HG03280 (cell line): Measurements from ENCODE around the gene KLF9.
"Not testable (repeated sequence)": the region's sequence is repeated elsewhere in the genome, so short reads cannot be mapped to it uniquely, and the experiment has no call there.

Experiments used
- ATAC-seq: cut with Tn5 transposase; IDR thresholded peaks from one replicate; pipeline ENCODE4 v1.9.1; 2021; ENCODE audit warnings: mild to moderate bottlenecking, moderate library complexity; ENCODE audit not compliant: unreplicated experiment

The KLF9 gene

DNA sequence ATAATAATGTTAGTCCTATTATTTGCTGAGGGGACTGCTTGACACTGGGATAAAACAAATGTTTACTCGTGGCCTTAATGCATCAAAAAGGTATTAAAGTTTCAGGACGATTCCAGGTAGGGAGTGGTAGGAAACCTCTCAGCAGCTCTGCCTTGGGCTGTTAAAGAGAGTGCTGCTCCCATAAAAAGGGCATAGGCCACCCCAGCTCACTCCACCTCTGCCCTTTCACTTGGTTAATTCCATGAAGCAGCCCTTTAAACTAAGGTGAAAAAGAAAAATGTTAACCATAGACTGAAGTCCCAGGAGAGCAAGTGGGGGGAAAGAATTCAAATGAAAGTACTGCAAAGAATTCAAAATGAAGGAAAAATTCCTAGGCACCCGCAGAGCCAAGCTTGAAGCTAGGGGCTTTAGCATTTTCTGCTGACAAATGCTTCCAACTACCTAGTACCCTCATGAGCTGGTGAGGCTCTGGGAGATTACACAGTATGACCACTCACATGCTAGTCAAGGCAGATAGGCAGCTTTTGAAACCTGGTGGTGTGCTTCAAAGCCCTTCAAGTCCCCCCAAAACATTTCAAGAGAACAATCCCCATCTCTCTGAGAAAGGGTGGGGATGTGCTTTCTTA, 8.5 kb downstream of the KLF9 start:
- no peak for ATAC-seq

DNA sequence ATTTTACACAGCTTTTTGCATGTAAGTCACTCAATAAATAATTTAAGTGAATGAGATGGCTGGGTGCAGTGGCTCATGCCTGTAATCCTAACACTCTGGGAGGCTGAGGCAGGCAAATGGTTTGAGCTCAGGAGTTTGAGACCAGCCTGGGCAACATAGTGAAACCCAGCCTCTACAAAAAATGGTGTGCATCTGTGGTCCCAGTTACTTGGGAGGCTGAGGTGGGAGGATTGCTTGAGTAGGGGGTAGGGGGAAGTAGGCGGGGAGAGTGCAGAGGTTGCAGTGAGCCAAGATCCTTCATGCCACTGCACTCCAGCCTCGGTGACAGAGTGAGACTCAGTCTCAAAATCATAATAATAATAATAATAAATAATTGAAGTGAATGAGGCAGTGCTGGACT, 10.2 kb downstream of the KLF9 start:
- no peak for ATAC-seq

DNA sequence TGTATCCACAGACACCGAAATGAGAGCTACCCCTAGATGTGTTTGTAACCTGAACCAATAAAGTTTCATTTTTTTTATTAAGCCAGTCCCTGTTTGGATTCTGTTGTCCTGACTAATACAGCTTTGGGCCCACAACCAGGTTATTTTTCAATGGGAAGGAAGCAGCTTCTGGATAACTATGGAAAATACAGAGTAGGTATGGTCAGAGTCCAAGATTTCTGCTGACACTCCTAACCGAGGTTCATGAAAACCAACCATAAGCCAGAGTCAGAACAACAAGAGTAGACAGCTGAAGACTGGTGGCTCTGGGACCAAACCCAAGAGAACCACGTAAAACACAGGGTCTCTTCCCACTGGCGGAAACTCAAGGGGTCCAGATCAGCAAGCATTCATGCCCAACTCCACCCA, 10.8 kb downstream of the KLF9 start:
- ATAC-seq: no peak

DNA sequence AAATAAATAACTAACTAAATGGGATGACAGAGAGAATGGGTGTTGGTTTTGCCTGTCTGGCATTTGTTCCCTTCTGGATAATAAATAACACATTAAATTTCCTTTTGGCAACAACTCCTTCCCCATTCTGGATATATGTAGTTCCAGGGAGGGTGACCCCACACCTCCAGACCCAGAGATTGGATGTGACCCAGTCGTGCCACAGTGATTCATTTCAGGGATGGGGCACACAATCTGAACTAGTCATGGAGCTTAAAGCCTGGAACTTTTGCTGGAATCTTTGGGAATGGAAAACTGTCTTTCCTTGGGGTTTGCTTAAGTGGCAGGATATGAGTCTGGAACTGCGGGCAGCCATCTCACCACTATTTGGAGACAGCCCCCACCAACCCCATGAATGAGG, 11.3 kb downstream of the KLF9 start:
- ATAC-seq: no peak

DNA sequence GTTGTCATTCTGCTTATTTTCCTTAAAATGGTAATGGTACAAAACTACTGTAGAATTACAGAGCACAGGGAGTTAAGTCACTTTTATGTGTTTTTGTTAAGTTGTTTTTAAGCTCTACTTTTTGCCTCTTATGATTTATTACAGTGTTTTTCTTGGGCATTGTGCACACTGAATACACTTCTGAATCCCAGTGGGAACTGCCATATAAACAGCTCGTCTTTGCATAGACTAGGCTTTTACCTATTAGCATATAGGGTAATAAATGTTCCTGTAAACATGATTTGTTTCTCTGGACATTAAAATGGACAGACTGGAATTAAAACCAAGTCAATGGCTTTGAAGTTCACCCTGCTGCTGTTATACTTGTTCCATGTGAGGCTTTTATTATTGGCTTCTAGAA, 12.2 kb downstream of the KLF9 start:
- no peak for ATAC-seq

DNA sequence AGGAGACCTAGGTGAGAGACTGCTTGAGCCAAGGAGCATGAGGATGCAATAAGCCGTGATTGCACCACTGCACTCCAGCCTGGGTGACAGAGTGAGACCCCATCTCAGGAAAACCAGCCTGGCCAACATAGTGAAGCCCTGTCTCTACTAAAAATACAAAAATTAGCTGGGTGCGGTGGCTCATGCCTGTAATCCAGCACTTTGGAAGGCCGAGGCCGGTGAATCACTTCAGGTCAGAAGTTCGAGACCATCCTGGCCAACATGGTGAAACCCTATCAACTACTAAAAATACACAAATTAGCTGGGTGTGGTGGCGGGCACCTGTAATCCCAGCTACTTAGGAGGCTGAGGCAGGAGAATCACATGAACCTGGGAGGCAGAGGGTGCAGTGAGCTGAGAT, 13.2 kb downstream of the KLF9 start:
- not testable (repeated sequence) for ATAC-seq

DNA sequence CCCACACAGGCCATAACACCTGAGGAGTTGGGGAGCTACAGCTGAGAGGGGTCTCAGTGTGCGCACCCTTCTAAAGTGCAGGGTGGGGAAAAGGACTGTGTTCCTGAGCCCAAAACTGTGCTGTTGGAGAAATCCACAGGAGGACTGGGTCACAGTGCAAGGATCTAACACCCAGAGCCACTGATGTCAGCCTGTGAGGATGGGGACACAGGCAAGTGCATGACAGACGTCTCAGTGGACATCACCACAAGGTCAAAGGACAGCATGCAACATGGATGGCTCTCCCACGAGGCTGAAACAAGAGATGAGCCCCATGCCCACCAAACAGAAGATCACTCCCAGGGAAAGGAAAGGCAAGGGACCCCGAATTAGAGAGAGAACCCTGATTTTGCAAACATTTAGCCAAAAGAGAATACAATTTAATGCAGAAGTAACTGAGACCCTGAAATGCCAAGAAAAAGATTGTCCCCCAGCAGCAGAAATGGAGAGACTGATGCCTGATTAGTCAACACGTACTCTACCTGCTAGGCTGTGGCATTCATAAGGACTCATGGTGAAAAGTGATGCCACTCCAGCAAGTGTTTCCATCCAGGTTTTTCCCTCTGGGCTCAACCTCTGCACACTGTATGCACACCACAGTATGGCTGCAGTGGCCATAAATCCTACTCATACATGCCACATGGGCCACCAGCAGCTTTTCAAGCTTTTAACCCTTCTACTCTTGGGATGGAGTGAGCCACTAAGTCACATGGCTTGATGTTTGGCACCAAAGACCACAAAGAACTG, 14.2 kb downstream of the KLF9 start:
- no peak for ATAC-seq

DNA sequence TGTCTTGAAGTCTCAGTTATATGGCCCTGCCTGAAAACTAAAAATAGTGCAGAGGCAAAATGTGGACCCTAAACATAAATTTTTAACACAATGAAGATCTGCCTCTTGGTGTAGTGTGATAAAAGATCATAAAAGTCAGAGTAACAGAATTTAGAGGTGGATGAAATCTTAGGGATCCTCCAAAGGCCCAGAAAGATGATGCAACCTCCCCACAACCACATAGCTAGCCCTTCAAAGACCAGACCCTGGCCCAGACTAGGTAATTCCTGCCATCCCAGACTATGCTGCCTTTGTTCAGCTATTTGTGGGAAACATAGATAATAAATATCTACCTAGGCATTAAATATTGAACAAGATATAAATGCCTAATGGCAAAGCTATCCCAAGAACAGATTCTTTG, 15.3 kb downstream of the KLF9 start:
- ATAC-seq: no peak

DNA sequence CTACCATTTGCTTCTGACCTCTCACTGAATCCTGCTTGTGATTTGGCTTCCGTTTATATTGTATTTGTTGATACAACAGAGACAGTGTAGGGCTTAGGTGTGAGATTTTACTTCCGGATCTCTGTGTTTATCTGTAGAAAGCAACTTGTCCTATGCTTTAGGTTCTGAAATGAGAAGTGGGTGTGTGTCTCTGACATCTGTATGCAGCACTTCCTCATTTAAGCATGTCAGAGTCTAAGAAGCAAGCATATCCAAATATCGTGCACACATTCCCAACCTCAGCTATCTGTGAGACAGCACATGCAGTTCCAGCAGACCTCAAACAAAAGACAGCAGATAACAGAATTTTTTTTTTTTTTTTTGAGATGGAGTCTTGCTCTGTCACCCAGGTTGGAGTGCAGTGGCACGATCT, 16.3 kb downstream of the KLF9 start:
- ATAC-seq: peak; percentile 97

DNA sequence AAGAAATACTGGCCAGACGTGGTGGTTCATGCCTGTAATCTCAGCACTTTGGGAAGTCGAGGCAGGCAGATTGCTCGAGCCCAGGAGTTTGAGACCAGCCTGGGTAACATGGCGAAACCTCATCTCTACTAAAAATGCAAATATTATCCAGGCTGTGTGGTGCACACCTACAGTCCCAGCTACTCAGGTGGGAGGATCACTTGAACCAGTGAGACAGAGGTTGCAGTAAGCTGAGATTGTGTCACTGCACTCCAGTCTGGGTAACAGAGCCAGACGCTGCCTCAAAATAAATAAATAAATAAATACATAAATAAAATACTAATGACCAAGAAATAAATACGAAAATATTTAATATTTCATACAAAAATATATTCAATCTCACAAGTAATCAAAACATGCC, 18.8 kb downstream of the KLF9 start:
- ATAC-seq: no peak

DNA sequence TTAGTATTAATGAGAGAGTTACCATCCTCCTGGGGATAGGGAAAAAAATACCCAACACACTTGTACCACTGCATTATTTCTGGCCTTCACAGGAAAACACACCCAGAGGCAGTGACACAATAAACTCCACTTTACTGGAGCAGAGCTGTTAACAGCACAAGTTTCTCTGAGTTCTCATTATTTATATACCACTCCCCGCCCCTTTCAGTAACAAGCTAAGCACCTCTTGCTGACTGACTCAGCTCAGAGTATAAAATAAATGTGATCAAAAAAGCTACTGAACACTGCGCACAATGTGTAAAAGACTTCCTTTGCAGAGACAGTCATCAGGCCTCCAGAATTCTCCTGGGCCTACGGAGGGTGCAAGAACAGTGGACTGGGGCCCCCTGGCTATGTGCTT, 21.6 kb downstream of the KLF9 start:
- ATAC-seq: no peak

DNA sequence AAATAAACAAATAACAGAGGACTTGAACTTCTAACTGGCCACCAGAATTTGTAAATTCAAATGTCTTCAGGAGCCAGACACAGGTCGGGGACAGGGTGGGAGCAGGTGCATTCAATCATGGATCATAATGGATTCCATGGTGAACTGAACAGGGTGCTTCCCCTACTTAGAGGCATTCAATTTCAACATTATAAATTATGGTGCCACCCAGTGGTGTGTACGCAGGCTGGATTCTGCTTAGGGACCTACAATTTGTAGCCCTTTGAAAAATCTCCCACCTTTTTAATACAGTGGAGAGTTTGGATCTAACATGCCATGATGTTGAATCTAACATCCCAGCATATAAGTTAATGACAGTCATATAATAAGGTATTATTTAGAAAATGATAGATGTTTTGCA, 22.3 kb downstream of the KLF9 start:
- no peak for ATAC-seq

DNA sequence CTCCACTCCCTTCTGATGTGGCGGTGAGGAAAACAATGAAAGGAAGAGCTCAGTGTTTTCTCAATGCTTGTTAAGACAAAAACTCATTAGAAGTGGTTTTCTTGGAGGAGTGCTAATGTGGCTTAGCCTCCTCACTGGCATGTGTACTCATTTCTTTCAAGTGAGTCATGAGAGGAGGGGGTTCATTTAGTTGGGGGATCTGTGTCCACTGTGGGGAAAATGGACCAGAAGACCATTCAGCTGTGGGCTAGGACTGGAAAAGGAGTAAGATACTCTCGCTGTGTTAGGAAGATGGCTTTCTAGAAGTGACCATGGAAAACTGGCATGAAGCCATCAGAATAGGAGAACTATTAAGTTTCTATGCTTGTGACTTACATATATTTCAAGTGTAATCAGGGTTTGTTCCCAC, 23.5 kb downstream of the KLF9 start:
- no peak for ATAC-seq

DNA sequence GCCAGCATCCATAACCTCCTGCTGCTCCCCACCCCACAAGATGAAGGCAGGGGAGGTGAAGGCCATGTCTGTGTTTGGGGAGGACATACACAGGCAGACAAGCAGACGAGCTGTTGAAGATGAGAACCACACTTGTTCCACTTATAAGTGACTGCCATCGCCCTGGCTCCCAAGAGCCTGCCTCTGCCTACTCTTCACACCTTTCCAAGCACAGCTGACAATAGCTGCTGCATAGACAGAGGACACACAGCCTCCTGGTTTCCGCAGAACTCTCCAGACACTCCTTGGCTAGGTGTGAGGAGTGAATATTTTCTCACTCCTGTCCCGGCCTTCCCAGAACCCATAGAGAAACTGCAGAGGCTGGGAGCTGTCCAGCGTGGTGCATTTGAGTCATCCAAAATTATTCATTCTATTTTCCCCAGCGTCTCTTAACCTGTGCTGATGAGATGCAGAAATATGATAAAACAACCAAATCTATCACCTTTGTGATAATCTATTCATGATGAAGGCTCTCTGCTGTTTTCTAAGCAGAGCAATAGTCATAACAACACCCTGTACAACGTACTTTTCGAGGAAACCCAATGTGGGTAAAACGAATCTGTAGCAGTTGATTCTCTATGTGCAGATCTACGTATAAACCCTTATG, 24.7 kb downstream of the KLF9 start:
- ATAC-seq: no peak

DNA sequence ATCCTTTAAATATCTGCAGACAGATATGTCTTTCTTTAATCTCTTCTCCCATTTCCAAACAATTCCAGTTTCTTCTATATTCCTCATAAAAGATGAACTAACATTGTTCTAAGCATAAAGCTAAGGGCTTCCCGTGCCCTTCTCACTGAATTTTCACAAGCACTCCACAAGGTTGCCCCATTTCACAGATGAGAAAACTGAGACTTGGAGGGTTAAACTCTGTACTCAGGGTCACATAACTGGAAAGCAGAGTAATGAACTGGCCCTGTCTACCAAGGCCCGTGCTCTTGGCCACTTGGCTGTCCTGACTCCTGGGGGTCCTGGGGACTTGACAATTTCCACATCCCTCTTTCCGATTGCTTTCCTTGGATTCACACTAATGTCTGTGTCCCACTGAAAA, 25.3 kb downstream of the KLF9 start:
- ATAC-seq: no peak

DNA sequence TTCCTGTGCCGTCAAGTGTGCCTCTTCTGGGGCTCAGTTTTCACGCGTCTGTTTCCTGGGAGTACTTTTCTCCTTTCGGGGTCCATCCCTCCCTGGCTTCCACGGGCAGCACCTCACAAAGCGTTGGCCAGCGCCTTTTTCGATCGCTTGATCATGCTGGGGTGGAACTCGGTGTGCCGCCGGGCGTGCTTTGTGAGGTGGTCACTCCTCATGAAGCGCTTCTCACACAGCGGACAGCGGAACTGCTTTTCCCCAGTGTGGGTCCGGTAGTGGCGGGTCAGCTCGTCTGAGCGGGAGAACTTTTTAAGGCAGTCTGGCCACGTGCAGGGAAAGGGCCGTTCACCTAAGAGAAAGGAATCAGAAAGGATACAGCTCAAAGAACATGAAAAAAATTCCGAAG, 26.8 kb downstream of the KLF9 start:
- ATAC-seq: no peak

DNA sequence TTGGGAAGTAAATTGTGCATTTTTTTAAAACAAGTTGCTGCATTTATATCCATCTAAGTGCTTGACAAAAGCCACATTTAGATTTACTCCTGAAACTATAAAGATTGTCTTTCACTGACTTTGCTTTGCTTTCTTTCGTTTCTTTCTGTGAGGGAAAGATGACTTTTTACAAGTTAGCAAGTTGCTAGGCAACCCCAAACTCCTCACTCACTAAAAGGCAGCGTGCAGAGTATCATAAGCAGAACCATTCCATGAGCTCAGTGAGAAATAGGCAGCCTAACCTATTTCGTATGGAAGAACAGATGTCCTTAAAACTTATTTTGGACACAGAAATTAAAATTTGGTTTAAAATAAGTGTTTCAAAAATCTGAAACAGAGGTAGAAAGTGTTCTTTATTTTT, 29.0 kb downstream of the KLF9 start:
- no peak for ATAC-seq

DNA sequence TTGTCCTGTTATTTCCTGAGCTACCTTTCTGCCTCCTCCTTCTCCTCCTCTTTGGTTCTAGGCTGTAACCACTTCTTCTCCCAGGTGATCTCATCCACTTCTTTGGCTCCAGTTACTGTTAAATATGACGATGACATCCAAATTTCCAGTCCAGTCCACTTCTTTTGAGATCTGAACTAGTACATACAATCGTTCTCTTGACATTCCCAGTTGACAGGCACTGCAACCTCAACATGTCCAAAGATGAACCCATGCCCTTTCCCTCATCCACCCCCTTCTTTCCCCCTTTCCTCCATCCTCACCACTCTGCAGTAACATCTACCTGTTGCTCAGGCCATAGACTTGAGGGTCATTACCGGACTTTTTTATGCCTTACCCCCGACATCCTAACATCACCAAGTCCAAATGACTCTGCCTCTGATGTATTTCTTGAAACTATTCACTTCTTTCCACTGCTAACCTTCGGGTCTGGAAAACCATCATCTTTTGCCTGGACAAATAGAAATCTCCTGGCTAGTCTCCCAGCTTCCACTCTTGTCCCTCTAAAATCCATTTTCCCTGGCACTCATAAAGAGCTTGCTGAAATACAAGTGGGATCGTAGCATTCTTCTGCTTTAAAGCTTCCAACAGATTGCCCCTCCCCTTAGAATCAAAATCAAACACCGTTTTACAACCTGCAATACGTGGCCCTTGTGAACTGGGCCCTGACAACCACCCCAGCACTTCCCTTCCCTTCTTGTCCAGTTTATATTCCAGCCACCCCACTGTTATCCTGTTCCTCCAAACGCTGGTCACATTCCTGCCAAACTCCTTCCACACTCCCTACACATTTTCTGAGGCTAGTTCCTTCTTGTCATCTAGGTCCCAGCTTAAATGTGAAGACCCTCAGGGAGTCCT, 31.5 kb downstream of the KLF9 start:
- ATAC-seq: no peak

DNA sequence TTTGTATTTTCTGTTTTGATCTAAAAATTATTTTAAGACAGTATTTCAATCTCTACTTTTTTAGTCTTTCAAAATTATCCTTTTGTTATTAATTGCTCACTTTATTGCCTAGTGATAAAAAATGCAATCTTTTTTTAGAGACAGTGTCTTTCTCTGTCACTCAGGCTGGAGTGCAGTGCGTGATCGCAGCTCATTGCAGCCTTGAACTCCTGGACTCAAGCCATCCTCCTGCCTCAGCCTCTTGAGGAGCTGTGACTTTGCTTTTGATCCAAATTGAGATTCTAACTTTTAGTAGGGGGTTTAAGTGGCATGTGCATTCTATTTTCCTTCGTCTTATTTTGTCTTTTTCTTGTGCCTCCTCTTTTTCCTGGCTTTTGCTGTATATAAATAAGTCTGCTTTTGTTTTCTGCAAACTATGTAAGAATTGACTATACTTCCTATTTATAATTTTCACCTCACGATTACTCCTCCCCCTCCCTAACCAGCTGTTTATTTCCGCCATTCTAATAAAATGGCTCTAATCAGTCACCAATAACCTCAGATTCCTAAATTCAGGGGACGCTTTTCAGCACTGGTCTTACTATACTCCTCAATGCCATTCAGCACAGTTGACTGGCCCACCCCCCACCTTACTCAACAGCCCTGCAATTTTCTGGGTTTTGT, 32.3 kb downstream of the KLF9 start:
- ATAC-seq: no peak

DNA sequence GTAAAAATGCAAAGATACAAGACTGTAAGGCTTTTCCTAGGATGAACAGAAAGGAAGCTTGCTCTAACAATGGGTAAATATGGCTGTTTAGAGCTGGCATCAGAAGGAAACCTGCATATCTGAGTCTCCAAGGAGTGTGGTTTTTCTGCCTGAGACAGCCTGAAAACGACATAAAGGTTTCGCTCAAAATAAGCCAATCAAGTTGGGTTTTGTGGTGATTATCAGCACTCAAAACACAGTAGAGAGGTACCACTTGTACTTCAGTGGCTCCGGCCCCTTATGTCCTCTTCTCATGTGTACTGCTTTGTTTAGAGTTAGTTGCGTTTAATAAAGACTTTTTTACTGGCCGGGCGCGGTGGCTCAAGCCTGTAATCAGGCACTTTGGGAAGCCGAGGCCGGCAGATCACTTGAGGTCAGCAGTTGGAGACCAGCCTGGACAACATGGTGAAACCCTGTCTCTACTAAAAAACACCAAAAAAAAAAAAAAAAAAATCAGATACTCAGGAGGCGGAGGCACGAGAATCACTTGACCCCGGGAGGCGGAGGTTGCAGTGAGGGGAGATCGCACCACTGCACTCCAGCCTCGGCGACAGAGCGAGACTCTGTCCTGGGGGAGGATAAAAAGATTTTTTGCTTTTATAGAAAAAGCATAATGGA, 39.4 kb downstream of the KLF9 start:
- ATAC-seq: no peak
